ENCODE data around the gene CA5A. TPM values are rescaled to one million over a fixed set of nuclear protein-coding genes. Genes with fewer than 3 reads are reported as not detected.

The CA5A gene
- total and polyA plus RNA-seq, 2 of the 13 experiments (the other 11 are each of a cell fraction or from before 2014, with no cell fraction given) = 66.8 to 106 TPM

DNA sequence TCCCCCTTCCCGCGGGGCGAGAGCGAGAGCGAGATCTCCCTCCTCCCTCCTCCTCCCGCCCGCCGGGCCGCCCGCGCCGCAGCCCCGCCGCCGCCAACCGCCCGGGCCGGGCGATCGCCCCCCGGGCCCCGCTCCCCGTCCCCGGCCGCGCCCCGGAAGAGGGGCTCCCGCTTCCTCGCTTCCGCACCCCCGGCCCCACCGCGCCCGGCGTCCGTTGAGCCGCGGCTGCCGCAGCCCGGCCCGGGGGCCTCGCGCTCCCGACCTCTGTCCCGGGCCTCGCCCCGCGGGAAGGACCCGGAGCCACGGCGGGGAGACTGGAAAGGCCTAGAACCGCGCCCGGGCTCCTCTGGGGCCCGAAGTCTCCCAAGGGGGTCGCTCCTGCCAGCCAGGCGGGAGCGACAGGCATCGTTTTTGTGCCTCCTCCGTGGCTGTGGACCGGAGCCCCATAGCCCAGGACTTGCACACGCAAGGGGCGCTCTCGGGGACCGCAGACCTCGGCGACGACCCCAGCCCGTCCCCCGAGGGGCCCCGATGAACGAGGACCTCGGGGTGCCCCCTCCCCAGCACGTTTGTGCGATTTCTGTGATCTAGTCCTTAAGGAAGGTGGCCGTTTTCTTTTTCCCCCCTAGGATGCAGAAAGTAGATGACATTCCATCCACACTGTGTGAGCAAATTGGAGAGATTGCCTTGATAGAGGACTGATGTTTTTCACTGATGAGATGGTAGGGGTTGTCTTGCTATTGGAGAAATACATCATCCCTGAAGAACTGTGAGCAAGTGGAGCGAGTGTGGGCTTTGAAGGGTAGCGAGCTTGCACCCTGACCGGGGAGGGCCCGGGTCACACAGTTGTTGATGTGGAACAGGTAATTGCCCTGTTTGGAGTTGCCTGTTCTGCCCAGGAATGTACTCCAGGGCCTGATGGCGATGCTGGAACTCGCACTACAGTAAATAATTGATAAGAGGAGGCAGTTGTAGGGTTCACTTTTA, 15.5 kb upstream of the CA5A start (continued):
- TF ChIP-seq, protein P1, sequence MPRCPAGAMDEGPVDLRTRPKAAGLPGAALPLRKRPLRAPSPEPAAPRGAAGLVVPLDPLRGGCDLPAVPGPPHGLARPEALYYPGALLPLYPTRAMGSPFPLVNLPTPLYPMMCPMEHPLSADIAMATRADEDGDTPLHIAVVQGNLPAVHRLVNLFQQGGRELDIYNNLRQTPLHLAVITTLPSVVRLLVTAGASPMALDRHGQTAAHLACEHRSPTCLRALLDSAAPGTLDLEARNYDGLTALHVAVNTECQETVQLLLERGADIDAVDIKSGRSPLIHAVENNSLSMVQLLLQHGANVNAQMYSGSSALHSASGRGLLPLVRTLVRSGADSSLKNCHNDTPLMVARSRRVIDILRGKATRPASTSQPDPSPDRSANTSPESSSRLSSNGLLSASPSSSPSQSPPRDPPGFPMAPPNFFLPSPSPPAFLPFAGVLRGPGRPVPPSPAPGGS (CRISPR knock-in tag; IDR thresholded peaks at IDR 0.05) = no peak
- TF ChIP-seq ZMYM3 (CRISPR knock-in tag; IDR thresholded peaks at IDR 0.05) (no peak), ZNF777 (CRISPR knock-in tag; IDR thresholded peaks at IDR 0.05) (no peak), PRMT3 (CRISPR knock-in tag; IDR thresholded peaks at IDR 0.05; ENCODE audit: borderline replicate concordance, low read depth) (peak; percentile 85), ZNF260 (CRISPR knock-in tag; IDR thresholded peaks at IDR 0.05; ENCODE audit: borderline replicate concordance, low read depth) (no peak), TCF7 (IDR thresholded peaks at IDR 0.05; ENCODE audit: low read depth) (no peak), SP1 (IDR thresholded peaks at IDR 0.05) (no peak), SP1 (CRISPR knock-in tag; IDR thresholded peaks at IDR 0.05) (no peak), ZNF451 (CRISPR knock-in tag; IDR thresholded peaks at IDR 0.05) (no peak), HNRNPLL (IDR thresholded peaks at IDR 0.05; ENCODE audit: low read depth, low read length, poor library complexity, severe bottlenecking) (no peak), PHF21A (CRISPR knock-in tag; IDR thresholded peaks at IDR 0.05) (peak; percentile 39; the same call in 1 of the 2 replicates), ZNF737 (CRISPR knock-in tag; IDR thresholded peaks at IDR 0.05; ENCODE audit: borderline replicate concordance) (no peak), MAFG (CRISPR knock-in tag; IDR thresholded peaks at IDR 0.05) (0 out of 2 replicates have a peak, but pooled peaks have one; percentile 63), ZNF564 (CRISPR knock-in tag; IDR thresholded peaks at IDR 0.05) (peak; percentile 72; the same call in 1 of the 2 replicates), NR1H2 (CRISPR knock-in tag; IDR thresholded peaks at IDR 0.05; ENCODE audit: borderline replicate concordance, low read depth) (no peak), ZNF75D (CRISPR knock-in tag; IDR thresholded peaks at IDR 0.05; ENCODE audit: borderline replicate concordance) (no peak), ESRRA (CRISPR knock-in tag; IDR thresholded peaks at IDR 0.05; ENCODE audit: low read depth) (no peak), ZNF619 (CRISPR knock-in tag; IDR thresholded peaks at IDR 0.05) (no peak), FOXP1 (IDR thresholded peaks at IDR 0.05) (no peak), FOXP1 (CRISPR knock-in tag; IDR thresholded peaks at IDR 0.05) (0 out of 2 replicates have a peak, but pooled peaks have one; percentile 6), ZNF773 (CRISPR knock-in tag; IDR thresholded peaks at IDR 0.05; ENCODE audit: borderline replicate concordance) (no peak)
- TF ChIP-seq, protein P2, sequence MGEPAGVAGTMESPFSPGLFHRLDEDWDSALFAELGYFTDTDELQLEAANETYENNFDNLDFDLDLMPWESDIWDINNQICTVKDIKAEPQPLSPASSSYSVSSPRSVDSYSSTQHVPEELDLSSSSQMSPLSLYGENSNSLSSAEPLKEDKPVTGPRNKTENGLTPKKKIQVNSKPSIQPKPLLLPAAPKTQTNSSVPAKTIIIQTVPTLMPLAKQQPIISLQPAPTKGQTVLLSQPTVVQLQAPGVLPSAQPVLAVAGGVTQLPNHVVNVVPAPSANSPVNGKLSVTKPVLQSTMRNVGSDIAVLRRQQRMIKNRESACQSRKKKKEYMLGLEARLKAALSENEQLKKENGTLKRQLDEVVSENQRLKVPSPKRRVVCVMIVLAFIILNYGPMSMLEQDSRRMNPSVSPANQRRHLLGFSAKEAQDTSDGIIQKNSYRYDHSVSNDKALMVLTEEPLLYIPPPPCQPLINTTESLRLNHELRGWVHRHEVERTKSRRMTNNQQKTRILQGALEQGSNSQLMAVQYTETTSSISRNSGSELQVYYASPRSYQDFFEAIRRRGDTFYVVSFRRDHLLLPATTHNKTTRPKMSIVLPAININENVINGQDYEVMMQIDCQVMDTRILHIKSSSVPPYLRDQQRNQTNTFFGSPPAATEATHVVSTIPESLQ (CRISPR knock-in tag; conservative IDR thresholded peaks at IDR 0.05) = no peak
- TF ChIP-seq, protein P3, sequence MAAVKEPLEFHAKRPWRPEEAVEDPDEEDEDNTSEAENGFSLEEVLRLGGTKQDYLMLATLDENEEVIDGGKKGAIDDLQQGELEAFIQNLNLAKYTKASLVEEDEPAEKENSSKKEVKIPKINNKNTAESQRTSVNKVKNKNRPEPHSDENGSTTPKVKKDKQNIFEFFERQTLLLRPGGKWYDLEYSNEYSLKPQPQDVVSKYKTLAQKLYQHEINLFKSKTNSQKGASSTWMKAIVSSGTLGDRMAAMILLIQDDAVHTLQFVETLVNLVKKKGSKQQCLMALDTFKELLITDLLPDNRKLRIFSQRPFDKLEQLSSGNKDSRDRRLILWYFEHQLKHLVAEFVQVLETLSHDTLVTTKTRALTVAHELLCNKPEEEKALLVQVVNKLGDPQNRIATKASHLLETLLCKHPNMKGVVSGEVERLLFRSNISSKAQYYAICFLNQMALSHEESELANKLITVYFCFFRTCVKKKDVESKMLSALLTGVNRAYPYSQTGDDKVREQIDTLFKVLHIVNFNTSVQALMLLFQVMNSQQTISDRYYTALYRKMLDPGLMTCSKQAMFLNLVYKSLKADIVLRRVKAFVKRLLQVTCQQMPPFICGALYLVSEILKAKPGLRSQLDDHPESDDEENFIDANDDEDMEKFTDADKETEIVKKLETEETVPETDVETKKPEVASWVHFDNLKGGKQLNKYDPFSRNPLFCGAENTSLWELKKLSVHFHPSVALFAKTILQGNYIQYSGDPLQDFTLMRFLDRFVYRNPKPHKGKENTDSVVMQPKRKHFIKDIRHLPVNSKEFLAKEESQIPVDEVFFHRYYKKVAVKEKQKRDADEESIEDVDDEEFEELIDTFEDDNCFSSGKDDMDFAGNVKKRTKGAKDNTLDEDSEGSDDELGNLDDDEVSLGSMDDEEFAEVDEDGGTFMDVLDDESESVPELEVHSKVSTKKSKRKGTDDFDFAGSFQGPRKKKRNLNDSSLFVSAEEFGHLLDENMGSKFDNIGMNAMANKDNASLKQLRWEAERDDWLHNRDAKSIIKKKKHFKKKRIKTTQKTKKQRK (IDR thresholded peaks at IDR 0.05; ENCODE audit: low read length) = no peak
